Inflammatory macrophage treated with lipopolysaccharide for 4 hours (primary cell): ENCODE results near the gene FBN3.
"Not testable (repeated sequence)": the region's sequence is repeated elsewhere in the genome, so short reads cannot be mapped to it uniquely, and the experiment has no call there.

Experiments
- DNase-seq: peaks from one replicate; pipeline ENCODE4 v3.0.0-alpha.2; 2020

FBN3 gene

GRCh38 chr19:8149261-8150094 lies at the start of gene FBN3:
FBN3 (minus strand) TSS chr19:8149592; CDS start chr19:8147480, 2,112 bp downstream.
- no peak for DNase-seq

- peak; percentile 53 for DNase-seq
Observed at GRCh38 chr19:8196271-8196927, 47.0 kb upstream of the FBN3 start.

- DNase-seq: peak; percentile 21
Observed at GRCh38 chr19:8194528-8195267, 45.3 kb upstream of the FBN3 start.

- DNase-seq: no peak
Observed at GRCh38 chr19:8192221-8192820, 42.9 kb upstream of the FBN3 start.

GRCh38 chr19:8185343-8186068 lies 36.1 kb upstream of the FBN3 start:
- no peak for DNase-seq

GRCh38 chr19:8184274-8184673 lies 34.9 kb upstream of the FBN3 start:
- no peak for DNase-seq

GRCh38 chr19:8180018-8180417 lies 30.6 kb upstream of the FBN3 start:
- no peak for DNase-seq

- no peak for DNase-seq
Observed at GRCh38 chr19:8174706-8175105, 25.3 kb upstream of the FBN3 start.

GRCh38 chr19:8168537-8168936 lies 19.1 kb upstream of the FBN3 start:
- DNase-seq: no peak

GRCh38 chr19:8167985-8168384 lies 18.6 kb upstream of the FBN3 start:
- no peak for DNase-seq

- no peak for DNase-seq
Observed at GRCh38 chr19:8163759-8164158, 14.4 kb upstream of the FBN3 start.

GRCh38 chr19:8161135-8161646 lies 11.8 kb upstream of the FBN3 start:
- peak; percentile 5 for DNase-seq

- not testable (repeated sequence) for DNase-seq
Observed at GRCh38 chr19:8159322-8159721, 9.9 kb upstream of the FBN3 start.

- peak; percentile 86 for DNase-seq
Observed at GRCh38 chr19:8158411-8159074, 9.2 kb upstream of the FBN3 start.

- no peak for DNase-seq
Observed at GRCh38 chr19:8155318-8155717, 5.9 kb upstream of the FBN3 start.

- not testable (repeated sequence) for DNase-seq
Observed at GRCh38 chr19:8154014-8154413, 4.6 kb upstream of the FBN3 start.

- DNase-seq: no peak
Observed at GRCh38 chr19:8151767-8152035, 2.3 kb upstream of the FBN3 start.

GRCh38 chr19:8150998-8151766 lies 1.8 kb upstream of the FBN3 start:
- DNase-seq: no peak

- DNase-seq: no peak
Observed at GRCh38 chr19:8150178-8150865, 930 bp upstream of the FBN3 start.
